B cell (primary cell): ENCODE data around the gene ETAA1. TPM values are rescaled to one million over a fixed set of nuclear protein-coding genes. Genes with fewer than 3 reads are reported as not detected.

Experiments used
- ATAC-seq: fragments of 200-7000 bp; cut with Tn5 transposase; one replicate; pipeline ENCODE4 v1.10.0; 2021; ENCODE audit warnings: low read depth, mild to moderate bottlenecking, moderate number of reproducible peaks, moderate library complexity
- CTCF ChIA-PET: fragments of 350-600 bp; sonication (Branson Sonifier 250); formaldehyde crosslinking; loops from one replicate; lab custom pipeline; 2021; ENCODE audit warnings: antibody characterized with exemption, inconsistent platforms; lab: Charles Lee
- POLR2A ChIA-PET: fragments of 350-600 bp; sonication (Branson Sonifier 250); formaldehyde crosslinking; loops from one replicate; lab custom pipeline; 2021; ENCODE audit warnings: antibody characterized with exemption; lab: Charles Lee
- DNase-seq: peaks from one replicate; pipeline ENCODE4 v3.0.0; 2013
- H2AFZ ChIP-seq: 2 replicates; pipeline ENCODE4 v1.6.1; 2012; ENCODE audit warnings: mild to moderate bottlenecking, low read depth, low read length; ENCODE audit not compliant: insufficient read depth, poor library complexity, severe bottlenecking
- H3K27ac ChIP-seq, 2 donors: 1 replicate in 1 of 2; 2 replicates in 1 of 2; pipeline ENCODE4 v1.5.1; 2012 to 2013; ENCODE audit warnings: low read length in 2 of 2, mild to moderate bottlenecking in 2 of 2, moderate library complexity in 1 of 2
- H3K27me3 ChIP-seq, 4 experiments: fragments of 200-600 bp in 1 of 4; sonication (generic) in 1 of 4; replicated peaks in 1 of 4; 1 replicate in 2 of 4; 2 replicates in 2 of 4; pipeline versions ENCODE4 v1.6.1 to v1.7.0; 2013 to 2016; ENCODE audit warnings: low read length in 3 of 4, mild to moderate bottlenecking in 2 of 4, mixed read lengths in 1 of 4, moderate library complexity in 1 of 4; ENCODE audit not compliant: insufficient read depth in 4 of 4, control insufficient read depth in 3 of 4; ENCODE audit errors: control extremely low read depth in 1 of 4
- H3K36me3 ChIP-seq, 2 experiments: replicated peaks in 1 of 2; 1 replicate in 1 of 2; 2 replicates in 1 of 2; pipeline versions ENCODE4 v1.6.1 to v1.7.1; 2013; ENCODE audit warnings: low read length in 1 of 2; ENCODE audit not compliant: insufficient read depth in 2 of 2, control insufficient read depth in 1 of 2; ENCODE audit errors: control extremely low read depth in 1 of 2, extremely low read depth in 1 of 2
- H3K4me1 ChIP-seq, 2 donors: fragments of 200-600 bp in 1 of 2; sonication (generic) in 1 of 2; 1 replicate in 1 of 2; 2 replicates in 1 of 2; pipeline versions ENCODE4 v1.5.1 to v1.6.1; 2013 to 2017; ENCODE audit warnings: low read length in 2 of 2; ENCODE audit not compliant: control insufficient read depth in 2 of 2, insufficient read depth in 2 of 2
- H3K4me2 ChIP-seq: replicated peaks from 2 replicates; pipeline ENCODE3; 2012; ENCODE audit warnings: mild to moderate bottlenecking, low read depth, low read length; ENCODE audit not compliant: poor library complexity, severe bottlenecking
- H3K4me3 ChIP-seq, 5 experiments: fragments of 200-600 bp in 1 of 5; sonication (generic) in 1 of 5; 1 replicate in 3 of 5; 2 replicates in 2 of 5; pipeline versions ENCODE4 v1.5.1 to v1.7.0; 2011 to 2016; ENCODE audit warnings: low read length in 4 of 5, mild to moderate bottlenecking in 4 of 5, low read depth in 2 of 5, control low read depth in 1 of 5, moderate library complexity in 1 of 5; ENCODE audit not compliant: insufficient read depth in 1 of 5; ENCODE audit errors: control extremely low read depth in 1 of 5, extremely low read depth in 1 of 5
- H3K79me2 ChIP-seq: fragments of 200-600 bp; sonication (generic); one replicate; pipeline ENCODE4 v1.6.0; 2016; ENCODE audit warnings: low read length; ENCODE audit not compliant: control insufficient read depth, insufficient read depth
- H3K9ac ChIP-seq: fragments of 200-600 bp; sonication (generic); 2 replicates; pipeline ENCODE4 v1.6.1; 2017; ENCODE audit warnings: mild to moderate bottlenecking, low read length, moderate library complexity
- H3K9me3 ChIP-seq, 3 donors: one replicate each; pipeline versions ENCODE4 v1.6.1 to v1.7.1; 2013; ENCODE audit warnings: low read length in 2 of 3; ENCODE audit not compliant: control insufficient read depth in 2 of 3, insufficient read depth in 1 of 3; ENCODE audit errors: control extremely low read depth in 1 of 3
- H4K20me1 ChIP-seq: 2 replicates; pipeline ENCODE4 v1.6.0; 2012; ENCODE audit warnings: mild to moderate bottlenecking, low read length; ENCODE audit not compliant: insufficient read depth, control insufficient read depth, poor library complexity, severe bottlenecking
- H3K27ac Mint-ChIP-seq: one replicate; pipeline ENCODE4 v1.8.0; 2021; ENCODE audit warnings: mixed read lengths
- H3K27me3 Mint-ChIP-seq: one replicate; pipeline ENCODE4 v1.8.0; 2021; ENCODE audit warnings: mixed read lengths
- H3K4me1 Mint-ChIP-seq: one replicate; pipeline ENCODE4 v1.8.0; 2021; ENCODE audit warnings: mixed read lengths
- H3K4me3 Mint-ChIP-seq: one replicate; pipeline ENCODE4 v1.8.0; 2021; ENCODE audit warnings: mixed read lengths
- H3K9me3 Mint-ChIP-seq: one replicate; pipeline ENCODE4 v1.8.0; 2022; ENCODE audit warnings: mixed read lengths; ENCODE audit not compliant: insufficient read depth
- CTCF ChIP-seq: fragments of 200-600 bp; IDR thresholded peaks from one replicate; pipeline ENCODE4 v1.8.0; 2022; ENCODE audit warnings: antibody characterized with exemption, mild to moderate bottlenecking
- EZH2 ChIP-seq: IDR thresholded peaks from 2 replicates; pipeline ENCODE4 v1.6.1; 2012; ENCODE audit warnings: borderline replicate concordance, low read depth, mild to moderate bottlenecking, moderate library complexity, low read length; ENCODE audit not compliant: insufficient read depth, poor library complexity, severe bottlenecking
- WGBS: methylation state at CpG from one replicate; pipeline ENCODE4 v1.1.5; 2013; ENCODE audit warnings: missing lambda C conversion rate; ENCODE audit not compliant: insufficient coverage; 5-methylcytosine and 5-hydroxymethylcytosine counted together
- intact Hi-C: fragments of 100-400 bp; cut with micrococcal nuclease; formaldehyde crosslinking; loops from one replicate; pipeline ENCODE4 v1.10.0; 2022
- polyA plus RNA-seq: library from polyadenylated mRNA; depleted of rRNA; stranded (reverse); fragments of >200 nt; gene quantifications from 2 replicates; pipeline ENCODE4 v1.2.3, GENCODE V29; 2012
- total RNA-seq, 2 donors: library from RNA; stranded (reverse); fragments of 120-200 nt in 1 of 2; gene quantifications; 1 replicate in 1 of 2; 2 replicates in 1 of 2; pipeline versions ENCODE4 v1.2.3 to v1.2.4, GENCODE V29; 2013 to 2022

Gene ETAA1
- total and polyA plus RNA-seq, 2 donors (not counting 1 experiment from before 2014, with no cell fraction given) = 6.2 to 15.3 TPM

DNA sequence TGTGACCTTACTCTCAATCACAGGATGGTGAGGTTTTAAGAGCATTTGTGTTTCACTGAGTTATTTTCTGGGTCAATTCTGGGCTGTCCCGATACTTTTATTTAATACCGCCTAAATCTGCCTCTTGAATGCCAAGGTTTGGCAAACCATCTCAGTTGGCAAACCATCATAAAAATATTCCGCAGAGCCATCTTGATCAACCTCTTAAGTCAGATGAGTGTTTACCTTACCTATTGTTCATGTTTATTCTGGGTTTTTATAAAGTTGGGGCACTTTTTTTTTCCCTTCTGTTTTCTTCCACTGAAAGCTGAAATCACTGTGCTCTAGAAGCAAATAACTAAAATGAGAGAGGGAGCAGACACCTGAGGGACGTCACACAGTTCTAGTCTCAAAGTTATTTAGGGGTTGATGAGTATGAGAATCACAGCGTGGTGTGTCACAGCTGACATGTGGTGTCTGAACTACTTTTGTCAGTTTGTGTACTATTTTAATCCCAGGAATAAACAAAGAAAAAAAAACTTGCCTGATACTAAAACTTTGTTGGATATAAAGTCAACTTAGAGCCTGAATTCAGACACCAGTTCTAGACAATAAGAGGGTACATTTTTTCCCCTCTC lies 48.6 kb downstream of the ETAA1 start:
- TF ChIP-seq EZH2 (no peak), CTCF (no peak)
- Mint-ChIP-seq H3K27ac (no peak overlapping the region), H3K4me1 (no peaks in the 10 kb centered on the region), H3K27me3 (peaks cover 13% of the 10 kb centered on the region), H3K4me3 (no peak overlapping the region), H3K9me3 (peaks cover 2% of the 10 kb centered on the region)
- CTCF ChIA-PET = no interaction called here
- no peaks in the 10 kb centered on the region for H3K36me3 ChIP-seq
- H2AFZ ChIP-seq = no peak overlapping the region
- no peak for DNase-seq
- ATAC-seq = no peak
- no peak overlapping the region for H3K4me3 ChIP-seq
- POLR2A ChIA-PET = no interaction called here
- H3K27ac ChIP-seq = no peak overlapping the region
- no peaks in the 10 kb centered on the region for H3K4me1 ChIP-seq
- H4K20me1 ChIP-seq = no peaks in the 10 kb centered on the region
- H3K4me2 ChIP-seq = no peak overlapping the region
- no peaks in the 10 kb centered on the region for H3K79me2 ChIP-seq
- H3K27me3 ChIP-seq = no peaks in the 10 kb centered on the region
- H3K9ac ChIP-seq = no peak overlapping the region
- no peaks in the 10 kb centered on the region for H3K9me3 ChIP-seq
- intact Hi-C loops = no loop called here
- no CpG with 5 or more reads among the region's 5 CpGs for WGBS

DNA sequence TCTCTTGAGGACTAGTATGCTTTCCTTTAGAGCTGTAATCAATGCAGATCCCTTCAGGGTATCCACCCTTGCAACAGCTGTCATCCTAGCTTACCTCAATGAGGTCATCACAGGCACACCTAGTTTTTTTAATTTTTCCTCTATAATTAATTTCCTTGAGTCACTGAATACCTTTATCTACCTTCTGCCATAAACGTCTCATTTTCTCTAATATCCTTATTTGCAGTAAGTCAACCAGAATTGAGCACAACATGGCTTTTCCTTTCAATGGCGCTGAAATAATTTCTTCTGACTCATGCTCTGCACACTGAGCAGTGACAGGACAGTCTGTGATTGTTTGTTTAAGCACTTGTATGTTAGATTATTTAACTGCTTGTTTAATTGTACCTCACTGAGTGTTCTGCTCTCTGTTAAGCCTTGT lies 49.4 kb downstream of the ETAA1 start:
- DNase-seq = no peak
- H3K4me2 ChIP-seq = no peak overlapping the region
- H4K20me1 ChIP-seq = no peaks in the 10 kb centered on the region
- H3K79me2 ChIP-seq = no peaks in the 10 kb centered on the region
- H3K9me3 Mint-ChIP-seq = peaks cover 2% of the 10 kb centered on the region
- no peaks in the 10 kb centered on the region for H3K36me3 ChIP-seq
- no peak overlapping the region for H3K27ac Mint-ChIP-seq
- no peak for ATAC-seq
- H3K27ac ChIP-seq = no peak overlapping the region
- no peak overlapping the region for H3K4me3 ChIP-seq
- H3K4me1 ChIP-seq = no peaks in the 10 kb centered on the region
- no peak overlapping the region for H3K4me3 Mint-ChIP-seq
- POLR2A ChIA-PET = no interaction called here
- TF ChIP-seq EZH2 (no peak), CTCF (no peak)
- H3K9ac ChIP-seq = no peak overlapping the region
- no CpG with 5 or more reads among the region's 2 CpGs for WGBS
- H3K27me3 ChIP-seq = no peaks in the 10 kb centered on the region
- H2AFZ ChIP-seq = no peak overlapping the region
- no peaks in the 10 kb centered on the region for H3K9me3 ChIP-seq
- CTCF ChIA-PET = no interaction called here
- intact Hi-C loops = no loop called here
- H3K4me1 Mint-ChIP-seq = no peaks in the 10 kb centered on the region
- H3K27me3 Mint-ChIP-seq = peaks cover 15% of the 10 kb centered on the region
